DND-41 (cell line): Measurements from ENCODE around the gene GRIK3.

Experiments used
- ATAC-seq: fragments of 200-7000 bp; cut with Tn5 transposase; 3 replicates; pipeline ENCODE4 v1.9.1; 2021; ENCODE audit warnings: low read depth; ENCODE audit not compliant: insufficient read depth
- DNase-seq: peaks from one replicate; pipeline ENCODE4 v3.0.0-alpha.2; 2020
- H2AFZ ChIP-seq: 2 replicates; pipeline ENCODE4 v1.6.0; 2012; ENCODE audit warnings: low read depth, low read length
- H3K27ac ChIP-seq: 2 replicates; pipeline ENCODE4 v1.5.1; 2012; ENCODE audit warnings: low read length, inconsistent platforms
- H3K27me3 ChIP-seq: fragments of 200-600 bp; sonication (generic); 2 replicates; pipeline ENCODE4 v1.6.0; 2012; ENCODE audit warnings: low read length, mild to moderate bottlenecking, inconsistent platforms; ENCODE audit not compliant: insufficient read depth, poor library complexity
- H3K36me3 ChIP-seq: 2 replicates; pipeline ENCODE4 v1.5.1; 2012; ENCODE audit warnings: low read length, inconsistent platforms; ENCODE audit not compliant: insufficient read depth
- H3K4me1 ChIP-seq: 2 replicates; pipeline ENCODE4 v1.5.1; 2012; ENCODE audit warnings: mild to moderate bottlenecking, low read length; ENCODE audit not compliant: insufficient read depth
- H3K4me2 ChIP-seq: 2 replicates; pipeline ENCODE4 v1.6.0; 2012; ENCODE audit warnings: mild to moderate bottlenecking, moderate library complexity, low read length, inconsistent platforms; ENCODE audit not compliant: insufficient read depth
- H3K4me3 ChIP-seq, 2 experiments: fragments of 200-600 bp in 1 of 2; shearing (Covaris generic) in 1 of 2; 2 replicates each; pipeline ENCODE4 v1.5.1; 2012 to 2016; ENCODE audit warnings: inconsistent platforms in 2 of 2, low read length in 2 of 2, mild to moderate bottlenecking in 2 of 2, low read depth in 1 of 2, moderate library complexity in 1 of 2
- H3K79me2 ChIP-seq: 2 replicates; pipeline ENCODE4 v1.6.0; 2012; ENCODE audit warnings: low read length, inconsistent platforms; ENCODE audit not compliant: insufficient read depth
- H3K9ac ChIP-seq: 2 replicates; pipeline ENCODE4 v1.6.0; 2012; ENCODE audit warnings: low read depth, mild to moderate bottlenecking, inconsistent platforms, low read length, moderate library complexity
- H3K9me3 ChIP-seq: 2 replicates; pipeline ENCODE4 v1.5.1; 2012; ENCODE audit warnings: low read length, moderate library complexity, mild to moderate bottlenecking, inconsistent platforms; ENCODE audit not compliant: insufficient read depth, severe bottlenecking
- H4K20me1 ChIP-seq: 2 replicates; pipeline ENCODE4 v1.6.0; 2012; ENCODE audit warnings: low read length; ENCODE audit not compliant: insufficient read depth
- CTCF ChIP-seq: IDR thresholded peaks from 2 replicates; pipeline ENCODE4 v1.5.1; 2012; ENCODE audit warnings: borderline replicate concordance, low read length, moderate library complexity, mild to moderate bottlenecking; ENCODE audit not compliant: poor library complexity, severe bottlenecking; ENCODE audit errors: extremely low read depth
- EZH2 ChIP-seq: IDR thresholded peaks from 3 replicates; pipeline ENCODE4 v1.6.1; 2012; ENCODE audit warnings: borderline replicate concordance, low read depth, mild to moderate bottlenecking, moderate library complexity, low read length, inconsistent platforms; ENCODE audit not compliant: severe bottlenecking

Gene GRIK3

GRCh38 chr1:37009521-37009920 lies 24.8 kb downstream of the GRIK3 start:
- no peak overlapping the region for H2AFZ ChIP-seq
- no peak overlapping the region for H3K9ac ChIP-seq
- no peaks in the 10 kb centered on the region for H3K36me3 ChIP-seq
- H4K20me1 ChIP-seq, result peaks cover 8% of the 10 kb centered on the region; the same call in 1 of the 2 replicates
- no peak for DNase-seq
- no peaks in the 10 kb centered on the region for H3K4me1 ChIP-seq
- no peaks in the 10 kb centered on the region for H3K9me3 ChIP-seq
- no peaks in the 10 kb centered on the region for H3K79me2 ChIP-seq
- no peak overlapping the region for H3K27ac ChIP-seq
- TF ChIP-seq EZH2, result no peak
- TF ChIP-seq CTCF, result no peak
- no peak overlapping the region for H3K4me3 ChIP-seq
- no peaks in the 10 kb centered on the region for H3K27me3 ChIP-seq
- H3K4me2 ChIP-seq, result no peak overlapping the region
- ATAC-seq, result no peak

- Histone ChIP-seq H2AFZ (no peak overlapping the region), H3K4me3 (no peak overlapping the region), H3K4me1 (no peaks in the 10 kb centered on the region), H4K20me1 (peaks cover 8% of the 10 kb centered on the region; the same call in 1 of the 2 replicates), H3K4me2 (no peak overlapping the region), H3K79me2 (no peaks in the 10 kb centered on the region), H3K27me3 (peaks cover 3% of the 10 kb centered on the region), H3K27ac (no peak overlapping the region), H3K36me3 (no peaks in the 10 kb centered on the region), H3K9me3 (no peaks in the 10 kb centered on the region), H3K9ac (no peak overlapping the region)
- DNase-seq, result no peak
- ATAC-seq, result no peak
- TF ChIP-seq EZH2, result no peak
- TF ChIP-seq CTCF, result no peak
Observed at GRCh38 chr1:37006132-37006868, 28.0 kb downstream of the GRIK3 start.

GRCh38 chr1:37002898-37003297 lies 31.4 kb downstream of the GRIK3 start:
- H4K20me1 ChIP-seq, result peaks cover 8% of the 10 kb centered on the region; the same call in 1 of the 2 replicates
- H3K27ac ChIP-seq, result no peak overlapping the region
- no peaks in the 10 kb centered on the region for H3K9me3 ChIP-seq
- no peaks in the 10 kb centered on the region for H3K36me3 ChIP-seq
- peaks cover 6% of the 10 kb centered on the region for H3K27me3 ChIP-seq
- DNase-seq, result no peak
- no peak overlapping the region for H2AFZ ChIP-seq
- no peak overlapping the region for H3K4me3 ChIP-seq
- H3K79me2 ChIP-seq, result no peaks in the 10 kb centered on the region
- no peak for ATAC-seq
- TF ChIP-seq EZH2 (no peak), CTCF (no peak)
- no peak overlapping the region for H3K9ac ChIP-seq
- H3K4me2 ChIP-seq, result no peak overlapping the region
- H3K4me1 ChIP-seq, result no peaks in the 10 kb centered on the region
